ENCODE data around the gene GRIN2A.

- no peak for TF ChIP-seq CTCF (IDR thresholded peaks at IDR 0.05)
- no peak for TF ChIP-seq POLR2A (IDR thresholded peaks at IDR 0.05)
Measured at GRCh38 chr16:10220942-10221341, 38.7 kb upstream of the GRIN2A start.
